H9 (cell line): ENCODE measurements around the gene ACOX3. TPM values are rescaled to one million over a fixed set of nuclear protein-coding genes. Genes with fewer than 3 reads are reported as not detected.
A peak's percentile ranks its signal among the peaks of the same experiment; 100 is the strongest.

ENCODE experiments used
- DNase-seq: peaks from one replicate; pipeline ENCODE4 v3.0.0-alpha.2; 2017
- H2AFZ ChIP-seq: one replicate; pipeline ENCODE4 v1.6.1; 2013; ENCODE audit warnings: mild to moderate bottlenecking, low read length, control low read depth, moderate library complexity
- H2AK5ac ChIP-seq: 2 replicates; pipeline ENCODE4 v1.6.1; 2013; ENCODE audit warnings: low read length, control low read depth, mixed read lengths; ENCODE audit not compliant: insufficient read length
- H2BK120ac ChIP-seq: one replicate; pipeline ENCODE4 v1.6.1; 2013; ENCODE audit warnings: low read depth, mild to moderate bottlenecking, low read length, control low read depth, inconsistent platforms; ENCODE audit not compliant: poor library complexity, severe bottlenecking
- H2BK12ac ChIP-seq: 2 replicates; pipeline ENCODE4 v1.6.1; 2013; ENCODE audit warnings: low read length, control low read depth, mixed read lengths, low read depth; ENCODE audit not compliant: insufficient read length
- H2BK15ac ChIP-seq: 2 replicates; pipeline ENCODE4 v1.6.1; 2013; ENCODE audit warnings: low read depth, low read length, control low read depth
- H2BK20ac ChIP-seq: one replicate; pipeline ENCODE4 v1.6.1; 2013; ENCODE audit warnings: low read depth, mild to moderate bottlenecking, low read length, control low read depth, inconsistent platforms; ENCODE audit not compliant: poor library complexity, severe bottlenecking
- H2BK5ac ChIP-seq: 2 replicates; pipeline ENCODE4 v1.6.1; 2013; ENCODE audit warnings: low read length, control low read depth, mixed read lengths; ENCODE audit not compliant: insufficient read length
- H3K14ac ChIP-seq: 2 replicates; pipeline ENCODE4 v1.6.1; 2013; ENCODE audit warnings: low read length, control low read depth; ENCODE audit not compliant: insufficient read depth
- H3K18ac ChIP-seq: 2 replicates; pipeline ENCODE4 v1.6.1; 2013; ENCODE audit warnings: low read depth, mild to moderate bottlenecking, mixed read lengths, low read length, control low read depth; ENCODE audit not compliant: insufficient read length
- H3K23ac ChIP-seq: 2 replicates; pipeline ENCODE4 v1.6.1; 2013; ENCODE audit warnings: low read length, control low read depth, mixed read lengths, low read depth; ENCODE audit not compliant: insufficient read length
- H3K23me2 ChIP-seq: 2 replicates; pipeline ENCODE4 v1.6.1; 2013; ENCODE audit warnings: low read depth, mild to moderate bottlenecking, mixed read lengths, low read length, control low read depth; ENCODE audit not compliant: insufficient read length, poor library complexity, severe bottlenecking
- H3K27ac ChIP-seq: 2 replicates; pipeline ENCODE4 v1.5.1; 2013; ENCODE audit warnings: low read length, control low read depth, mixed read lengths, low read depth; ENCODE audit not compliant: insufficient read length
- H3K27me3 ChIP-seq: 2 replicates; pipeline ENCODE4 v1.6.1; 2013; ENCODE audit warnings: low read length, control low read depth, inconsistent platforms; ENCODE audit not compliant: insufficient read depth
- H3K4ac ChIP-seq: 2 replicates; pipeline ENCODE4 v1.6.1; 2013; ENCODE audit warnings: low read depth, mild to moderate bottlenecking, control low read depth, inconsistent platforms, low read length, moderate library complexity
- H3K4me1 ChIP-seq: 2 replicates; pipeline ENCODE4 v1.6.1; 2013; ENCODE audit warnings: low read length, control low read depth, inconsistent platforms; ENCODE audit not compliant: insufficient read depth
- H3K4me2 ChIP-seq: 2 replicates; pipeline ENCODE4 v1.6.1; 2013; ENCODE audit warnings: low read length, control low read depth, mixed read lengths; ENCODE audit not compliant: insufficient read length, insufficient read depth
- H3K56ac ChIP-seq: 2 replicates; pipeline ENCODE4 v1.6.1; 2013; ENCODE audit warnings: low read depth, mild to moderate bottlenecking, mixed read lengths, low read length, control low read depth; ENCODE audit not compliant: insufficient read length
- H3K79me1 ChIP-seq: 2 replicates; pipeline ENCODE4 v1.6.1; 2013; ENCODE audit warnings: low read depth, mild to moderate bottlenecking, moderate library complexity, low read length, control low read depth, inconsistent platforms; ENCODE audit not compliant: insufficient read depth, poor library complexity, severe bottlenecking
- H3K79me2 ChIP-seq: 2 replicates; pipeline ENCODE4 v1.6.1; 2013; ENCODE audit warnings: low read length, control low read depth, inconsistent platforms; ENCODE audit not compliant: insufficient read depth
- H3K9ac ChIP-seq: 2 replicates; pipeline ENCODE4 v1.6.1; 2013; ENCODE audit warnings: low read length, control low read depth, mixed read lengths; ENCODE audit not compliant: insufficient read length; ENCODE audit errors: extremely low read depth
- H3K9me3 ChIP-seq: one replicate; pipeline ENCODE4 v1.6.1; 2013; ENCODE audit warnings: low read depth, low read length, inconsistent platforms; ENCODE audit not compliant: control insufficient read depth
- H3T11ph ChIP-seq: one replicate; pipeline ENCODE4 v1.6.1; 2013; ENCODE audit warnings: mild to moderate bottlenecking, low read length, control low read depth, inconsistent platforms
- H4K20me1 ChIP-seq: one replicate; pipeline ENCODE4 v1.6.1; 2013; ENCODE audit not compliant: control insufficient read depth, insufficient read length, insufficient read depth
- H4K5ac ChIP-seq: 2 replicates; pipeline ENCODE4 v1.6.1; 2013; ENCODE audit warnings: low read depth, mild to moderate bottlenecking, mixed read lengths, low read length, control low read depth; ENCODE audit not compliant: insufficient read length
- H4K8ac ChIP-seq: replicated peaks from 2 replicates; pipeline ENCODE4 v1.6.1; 2013; ENCODE audit warnings: low read length, control low read depth, mixed read lengths, low read depth; ENCODE audit not compliant: insufficient read length
- H4K91ac ChIP-seq: 2 replicates; pipeline ENCODE4 v1.6.1; 2013; ENCODE audit warnings: low read depth, mild to moderate bottlenecking, moderate library complexity, mixed read lengths, low read length, control low read depth; ENCODE audit not compliant: insufficient read length
- H3K27ac Mint-ChIP-seq, 3 experiments: 2 replicates in 2 of 3; 3 replicates in 1 of 3; pipeline ENCODE4 v1.8.0; 2020 to 2021; ENCODE audit warnings: mixed read lengths in 3 of 3, mild to moderate bottlenecking in 1 of 3, moderate library complexity in 1 of 3
- H3K27me3 Mint-ChIP-seq: 2 replicates; pipeline ENCODE4 v1.8.0; 2021; ENCODE audit warnings: low read depth, mild to moderate bottlenecking, moderate library complexity, mixed read lengths
- H3K36me3 Mint-ChIP-seq, 3 experiments: 2 replicates in 2 of 3; 3 replicates in 1 of 3; pipeline ENCODE4 v1.8.0; 2020 to 2021; ENCODE audit warnings: low read depth in 3 of 3, mixed read lengths in 3 of 3; ENCODE audit not compliant: insufficient read depth in 1 of 3
- H3K4me1 Mint-ChIP-seq, 2 experiments: 2 replicates each; pipeline ENCODE4 v1.8.0; 2020; ENCODE audit warnings: mixed read lengths in 2 of 2
- H3K4me3 Mint-ChIP-seq, 2 experiments: 2 replicates in 1 of 2; 3 replicates in 1 of 2; pipeline ENCODE4 v1.8.0; 2020 to 2021; ENCODE audit warnings: mild to moderate bottlenecking in 2 of 2, mixed read lengths in 2 of 2, moderate library complexity in 1 of 2
- H3K9me3 Mint-ChIP-seq, 2 experiments: 2 replicates in 1 of 2; 3 replicates in 1 of 2; pipeline ENCODE4 v1.8.0; 2020; ENCODE audit warnings: mild to moderate bottlenecking in 2 of 2, mixed read lengths in 2 of 2, moderate library complexity in 1 of 2
- CTCF ChIP-seq: fragments of 200-600 bp; sonication (generic); conservative IDR thresholded peaks from 3 replicates; pipeline ENCODE4 v1.8.0; 2021; ENCODE audit warnings: antibody characterized with exemption, mild to moderate bottlenecking
- WGBS: extraction: QIAGEN DNeasy Blood & Tissue Kit; methylation state at CpG from one replicate; pipeline ENCODE4 v1.1.7; 2013; ENCODE audit warnings: missing lambda C conversion rate, low lambda C conversion rate, mixed read lengths; ENCODE audit not compliant: insufficient read length; ENCODE audit errors: extremely low coverage; 5-methylcytosine and 5-hydroxymethylcytosine counted together
- total RNA-seq: library from RNA; stranded (reverse); gene quantifications from 2 replicates; pipeline ENCODE4 v1.2.1, GENCODE V29; 2021

Gene ACOX3
- total RNA-seq, 1 experiment from 2014 or later, result 13.8 TPM

GRCh38 chr4:8468746-8469535 is 28.4 kb upstream of the ACOX3 start:
- WGBS, result no CpG with 5 or more reads among the region's 21 CpGs
- Histone ChIP-seq H2BK120ac (no peak overlapping the region), H3K4me2 (no peak overlapping the region), H4K20me1 (no peaks in the 10 kb centered on the region), H4K5ac (no peak overlapping the region), H3K56ac (no peak overlapping the region), H2AFZ (no peak overlapping the region), H4K8ac (no peak overlapping the region), H3K9me3 (no peaks in the 10 kb centered on the region), H3K18ac (no peak overlapping the region), H2BK5ac (no peak overlapping the region), H3T11ph (no peak overlapping the region), H3K4ac (no peak overlapping the region), H2BK12ac (no peak overlapping the region), H3K27me3 (no peaks in the 10 kb centered on the region), H3K79me2 (no peaks in the 10 kb centered on the region), H3K23me2 (no peaks in the 10 kb centered on the region), H3K27ac (no peak overlapping the region), H3K9ac (no peak overlapping the region), H4K91ac (no peak overlapping the region), H3K79me1 (no peaks in the 10 kb centered on the region), H2AK5ac (no peak overlapping the region), H3K23ac (no peak overlapping the region), H3K14ac (no peak overlapping the region), H2BK15ac (no peak overlapping the region), H3K4me1 (no peaks in the 10 kb centered on the region), H2BK20ac (no peak overlapping the region)
- peak; percentile 84 for DNase-seq
- peaks cover 11% of the 10 kb centered on the region in 2 experiments for H3K4me1 Mint-ChIP-seq
- TF ChIP-seq CTCF, result peak; percentile 97
- no peaks in the 10 kb centered on the region for H3K27me3 Mint-ChIP-seq
- peaks cover 9 to 51% (median 50%) of the 10 kb centered on the region in 3 experiments; a peak in 6 of 7 replicates for H3K36me3 Mint-ChIP-seq
- no peaks in the 10 kb centered on the region for H3K9me3 Mint-ChIP-seq
- peak overlapping the region in 1 of 3 experiments; percentile 43; a peak in 2 of 7 replicates for H3K27ac Mint-ChIP-seq
- H3K4me3 Mint-ChIP-seq, result no peak overlapping the region
